Measurements from ENCODE around the gene MGST3.
"Not testable (repeated sequence)": the region's sequence is repeated elsewhere in the genome, so short reads cannot be mapped to it uniquely, and the experiment has no call there.

MGST3 gene

DNA sequence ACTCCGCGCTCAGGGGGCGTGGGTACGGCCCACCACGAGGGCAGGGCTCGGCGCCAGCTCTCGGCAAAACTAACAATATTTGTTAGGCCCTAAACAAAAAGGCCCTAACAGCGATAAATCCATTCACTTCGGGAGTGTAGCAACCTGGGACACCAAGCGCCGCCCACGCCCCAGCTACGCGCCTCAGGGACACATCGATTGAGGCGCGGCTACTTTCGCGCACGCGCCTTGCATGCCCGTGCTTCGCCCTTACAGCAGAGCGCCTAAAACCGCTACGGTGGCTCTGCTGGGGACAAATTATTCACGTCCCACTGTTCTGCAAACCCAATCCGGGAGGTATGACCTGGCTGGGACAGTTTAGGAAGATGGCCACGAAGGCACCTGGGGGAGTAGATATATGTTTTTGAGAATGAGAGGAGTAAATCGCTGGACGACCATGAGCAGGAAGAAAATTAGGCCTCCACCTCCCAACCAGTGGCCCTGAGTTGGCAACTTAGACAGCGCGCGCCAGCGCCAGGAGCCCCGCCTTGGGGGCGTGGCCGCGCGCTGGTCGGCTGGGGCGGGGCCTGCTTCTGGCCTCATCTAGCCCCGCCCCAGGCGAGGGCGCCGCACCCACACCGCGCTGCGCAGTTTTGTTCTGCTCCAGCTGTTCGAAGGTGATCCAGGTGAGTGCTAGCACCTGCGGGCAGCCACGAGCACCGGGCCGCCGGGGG lies at the start of gene MGST3:
Gene MGST3, plus strand, starts transcription at position 606 of the 713 bp plus-strand sequence. CDS start 18,614 bp downstream, outside the sequence.
- peak; percentile 90 for DNase-seq (ENCODE audit: low read depth)

DNA sequence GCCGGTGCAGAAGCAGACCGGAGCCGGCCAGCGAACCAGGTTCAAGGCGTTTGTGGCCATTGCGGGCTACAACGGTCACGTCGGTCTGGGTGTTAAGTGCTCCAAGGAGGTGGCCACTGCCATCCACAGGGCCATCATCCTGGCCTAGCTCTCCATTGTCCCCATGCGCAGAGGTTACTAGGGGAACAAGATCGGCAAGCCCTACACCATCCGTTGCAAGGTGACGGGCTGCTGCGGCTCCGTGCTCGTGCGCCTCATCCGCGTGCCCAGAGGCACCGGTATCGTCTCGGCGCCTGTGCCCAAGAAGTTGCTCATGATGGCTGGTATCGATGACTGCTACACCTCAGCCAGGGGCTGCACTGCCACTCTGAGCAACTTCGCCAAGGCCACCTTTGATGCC lies 49.1 kb upstream of the MGST3 start:
- no peak for DNase-seq (ENCODE audit: low read depth)

DNA sequence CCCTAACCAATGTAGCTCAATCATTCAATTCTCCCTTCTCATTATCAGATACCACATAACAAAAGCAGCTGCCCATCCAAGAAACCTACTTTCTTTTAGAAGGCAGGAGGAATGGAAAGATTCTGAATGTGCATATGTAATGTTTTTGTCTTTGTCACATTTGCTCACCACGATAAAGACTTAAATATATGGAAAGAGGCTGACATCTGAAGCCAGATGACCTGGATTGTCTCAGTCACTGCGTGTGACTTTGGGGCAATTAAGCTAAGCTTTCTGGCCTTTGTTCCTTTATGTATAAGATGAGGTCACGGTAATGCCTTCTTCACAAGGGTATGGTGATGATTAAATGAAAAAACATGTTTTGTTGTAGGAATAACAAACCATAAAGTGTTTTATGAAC lies 44.6 kb upstream of the MGST3 start:
- no peak for DNase-seq (ENCODE audit: low read depth)

DNA sequence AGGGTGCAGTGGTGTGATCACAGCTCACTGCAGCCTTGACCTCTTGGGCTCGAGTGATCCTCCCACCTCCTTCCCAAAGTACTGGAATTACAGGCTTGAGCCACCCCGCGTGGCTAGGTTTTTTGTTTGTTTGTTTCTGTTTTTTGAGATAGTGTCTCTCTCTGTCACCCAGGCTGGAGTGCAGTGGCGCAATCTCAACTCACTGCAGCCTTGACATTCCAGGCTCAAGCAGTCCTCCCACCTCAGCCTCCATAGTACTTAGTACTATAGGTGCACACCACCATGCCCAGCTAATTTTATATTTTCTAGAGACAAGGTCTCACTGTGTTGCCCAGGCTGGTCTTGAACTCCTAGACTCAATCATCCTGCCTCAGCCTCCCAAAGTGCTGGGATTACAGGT lies 39.6 kb upstream of the MGST3 start:
- DNase-seq (ENCODE audit: low read depth) = not testable (repeated sequence)

DNA sequence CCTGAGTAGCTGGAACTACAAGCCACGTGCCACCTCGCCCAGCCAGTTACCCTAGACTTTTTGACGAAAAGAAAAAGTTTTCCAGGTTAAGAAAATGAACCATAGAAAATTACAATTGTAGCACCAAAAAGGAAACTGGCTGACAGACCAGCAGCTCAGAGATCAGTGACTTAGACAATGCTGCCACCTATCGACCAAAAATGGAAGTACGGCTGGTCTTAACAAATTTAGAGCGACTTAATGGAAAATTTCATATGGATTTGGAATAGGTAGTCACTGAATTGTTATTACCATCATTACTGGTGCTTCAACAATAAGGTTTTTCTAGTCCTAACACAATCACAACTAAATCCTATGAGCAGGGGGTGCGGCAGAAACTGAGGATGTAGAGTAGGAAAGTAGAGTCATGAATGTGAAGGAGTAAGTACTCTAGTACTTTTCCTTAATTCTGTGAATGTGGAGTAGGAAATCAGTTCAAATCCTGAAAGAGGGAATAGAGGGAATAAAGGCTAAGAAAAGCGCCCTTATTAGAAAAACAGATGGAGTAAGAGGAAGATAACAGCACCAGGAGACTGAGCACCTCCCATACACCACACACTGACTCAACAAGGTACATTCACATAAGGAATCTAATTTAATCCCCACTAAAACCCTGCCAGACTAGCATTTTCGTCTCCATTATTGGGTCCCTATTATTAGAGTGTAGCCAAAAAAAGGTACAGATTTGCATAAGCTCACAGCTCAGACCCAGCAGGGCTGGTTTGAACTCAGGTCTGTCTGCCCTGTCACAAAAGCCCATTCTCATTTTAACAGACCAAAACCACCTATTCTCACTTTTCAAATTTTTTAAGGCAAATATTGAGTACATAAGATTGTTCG lies 37.9 kb upstream of the MGST3 start:
- peak; percentile 71 for DNase-seq (ENCODE audit: low read depth)

DNA sequence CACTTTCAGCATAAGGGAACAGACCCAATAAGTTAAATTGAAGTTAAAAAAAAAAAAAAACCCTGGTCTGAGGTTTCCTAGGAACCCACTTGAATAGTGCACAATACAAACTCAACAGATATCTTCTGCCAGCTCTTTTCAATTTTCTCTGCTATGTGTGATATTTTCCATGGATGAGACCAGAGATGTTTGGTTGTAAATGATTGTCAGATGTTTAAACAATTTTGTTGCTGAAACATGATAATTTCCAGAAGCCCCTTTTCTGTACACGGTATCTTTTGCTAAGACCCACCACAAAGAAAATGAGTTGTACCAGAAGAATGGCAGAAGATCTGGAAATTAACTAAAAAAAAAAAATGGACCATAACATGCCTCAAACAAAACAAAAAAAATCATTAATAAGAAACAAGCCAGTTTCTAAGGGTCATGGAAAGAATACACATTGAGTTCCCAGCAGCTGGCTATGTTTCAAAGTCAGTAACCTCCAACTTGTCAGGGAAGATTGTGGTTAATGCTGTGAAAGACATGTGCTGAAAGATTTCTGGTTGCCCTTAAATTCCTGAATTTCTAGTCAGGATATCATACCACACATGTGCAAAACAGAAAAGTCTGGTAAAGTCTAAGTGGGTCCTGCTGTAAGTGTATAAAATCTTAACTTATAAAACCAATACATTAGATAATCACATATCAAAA lies 35.6 kb upstream of the MGST3 start:
- DNase-seq (ENCODE audit: low read depth) = no peak

DNA sequence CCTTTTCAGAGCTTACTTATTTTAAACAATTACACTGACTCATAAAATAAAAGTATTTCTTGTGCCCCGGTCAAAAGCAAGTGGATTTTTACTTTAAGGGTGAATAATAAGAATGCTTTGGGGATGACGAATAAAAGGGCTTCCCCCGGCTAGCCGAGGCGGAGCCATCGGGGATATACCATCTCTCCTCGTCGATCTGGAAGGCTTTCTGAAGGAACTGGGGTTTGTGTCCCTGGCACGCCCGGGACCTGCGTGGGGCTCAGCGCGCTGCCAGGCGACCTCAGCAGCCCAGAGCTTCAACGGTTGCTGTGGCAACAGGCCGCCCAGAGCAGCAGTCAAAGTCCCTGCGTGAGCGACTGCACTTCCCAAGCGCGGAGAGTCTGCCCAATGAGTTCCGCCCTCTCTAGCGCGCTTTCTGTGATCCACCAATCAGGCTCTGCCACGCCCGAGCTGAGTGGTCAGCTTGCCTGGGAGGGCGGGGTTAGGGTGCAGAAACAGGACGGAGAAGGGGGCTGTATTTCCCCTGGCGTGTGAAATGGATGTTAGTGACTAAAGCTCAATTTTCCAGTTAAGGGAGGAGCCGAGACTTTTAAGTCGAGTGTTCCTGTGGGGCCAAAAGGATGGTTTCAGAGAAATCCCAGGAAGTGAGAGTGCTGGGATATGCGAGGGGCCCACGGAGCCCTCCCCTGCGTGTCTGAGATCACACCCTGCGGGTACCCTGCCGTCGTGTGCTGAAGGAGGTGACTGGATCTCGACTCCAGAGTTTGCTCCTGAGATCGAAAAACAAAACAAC lies 33.0 kb upstream of the MGST3 start:
- peak; percentile 93 for DNase-seq (ENCODE audit: low read depth)

DNA sequence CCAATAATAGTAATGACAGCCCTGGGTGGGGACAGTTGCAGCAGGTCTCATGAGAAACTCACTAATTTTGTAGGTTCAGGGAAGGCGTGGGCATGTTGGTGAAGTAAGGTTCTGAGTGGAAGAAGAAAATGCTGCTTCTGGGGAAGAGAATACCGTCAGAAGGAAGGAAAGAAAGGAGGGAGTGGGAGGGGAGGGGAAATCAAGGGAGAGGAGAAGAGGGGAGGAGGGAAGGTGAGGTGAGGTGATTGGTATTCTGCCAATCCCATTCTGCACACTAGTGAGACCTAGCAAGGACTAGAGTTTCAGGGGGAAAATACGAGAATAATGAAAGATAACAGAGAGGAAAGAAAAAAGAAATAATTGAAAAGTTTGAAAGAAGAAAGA lies 32.4 kb upstream of the MGST3 start:
- DNase-seq (ENCODE audit: low read depth) = no peak

DNA sequence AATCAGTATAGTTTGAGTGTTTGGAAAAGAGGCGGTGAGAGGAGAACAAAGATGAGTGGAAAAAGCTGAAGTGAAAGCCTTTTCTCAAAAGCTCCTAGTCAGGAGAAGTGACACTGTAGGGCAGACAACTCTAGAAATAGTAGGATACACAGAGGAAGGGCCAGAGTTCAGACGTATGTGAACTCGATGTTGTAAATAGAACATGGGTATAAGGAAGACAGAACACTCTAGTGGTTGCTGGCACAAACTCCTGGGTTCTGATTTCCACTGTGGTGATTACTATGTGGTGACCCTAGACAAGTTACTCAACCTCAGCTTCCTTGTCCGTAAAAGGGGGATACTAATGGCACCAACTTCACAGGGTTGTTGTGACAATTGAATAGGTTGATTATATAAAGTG lies 30.2 kb upstream of the MGST3 start:
- no peak for DNase-seq (ENCODE audit: low read depth)

DNA sequence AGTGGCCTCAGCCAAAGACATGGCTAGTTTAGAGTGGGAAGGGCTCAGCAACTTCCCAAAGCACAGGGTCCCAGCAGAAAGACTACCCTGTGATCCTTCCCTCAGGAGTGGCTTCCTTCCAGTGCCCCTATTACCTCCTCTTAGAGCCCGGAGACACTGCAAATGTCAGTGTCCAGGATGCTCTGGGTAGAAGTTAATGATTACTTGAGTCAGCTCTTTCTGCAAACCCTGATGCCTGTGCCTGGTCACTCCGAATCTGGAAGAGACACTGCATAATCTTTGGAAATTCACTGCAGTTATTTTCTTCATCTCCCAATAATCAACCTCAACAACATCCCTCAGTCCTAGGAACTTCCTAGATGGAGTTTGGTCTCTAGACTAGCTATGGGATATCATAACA lies 27.2 kb upstream of the MGST3 start:
- no peak for DNase-seq (ENCODE audit: low read depth)

DNA sequence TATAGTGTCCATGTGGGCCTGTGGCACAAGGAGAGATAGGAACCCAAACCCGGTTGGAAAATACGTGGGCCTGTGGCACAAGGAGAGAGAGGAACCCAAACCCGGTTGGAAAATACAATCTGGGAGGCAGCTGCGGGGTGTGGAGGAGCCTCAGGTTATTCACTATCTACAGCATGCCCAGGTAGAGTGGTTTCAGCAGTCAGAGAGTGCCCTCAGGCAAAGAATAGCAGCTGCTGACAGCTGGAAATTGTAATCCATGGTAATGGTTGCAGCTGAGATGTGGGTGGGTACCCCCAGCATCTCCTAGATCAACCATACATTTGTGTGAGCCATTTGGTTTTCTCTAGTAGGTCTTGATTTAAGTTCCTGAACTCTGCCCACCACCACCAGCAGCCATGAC lies 25.8 kb upstream of the MGST3 start:
- no peak for DNase-seq (ENCODE audit: low read depth)

DNA sequence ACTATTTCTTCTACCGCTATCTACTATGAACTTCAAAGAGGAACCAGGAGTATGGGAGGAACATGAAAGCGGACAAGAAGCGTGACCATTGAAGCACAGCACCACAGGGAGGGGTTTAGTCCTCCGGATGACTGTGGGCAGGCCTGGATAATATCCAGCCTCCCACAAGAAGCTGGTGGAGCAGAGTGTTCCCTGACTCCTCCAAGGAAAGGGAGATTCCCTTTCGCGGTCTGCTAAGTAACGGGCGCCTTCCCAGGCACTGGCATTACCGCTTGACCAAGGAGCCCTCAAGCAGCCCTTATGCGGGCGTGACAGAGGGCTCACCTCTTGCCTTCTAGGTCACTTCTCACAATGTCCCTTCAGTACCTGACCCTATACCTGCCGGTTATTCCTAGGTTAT lies 24.4 kb upstream of the MGST3 start:
- DNase-seq (ENCODE audit: low read depth) = not testable (repeated sequence)

DNA sequence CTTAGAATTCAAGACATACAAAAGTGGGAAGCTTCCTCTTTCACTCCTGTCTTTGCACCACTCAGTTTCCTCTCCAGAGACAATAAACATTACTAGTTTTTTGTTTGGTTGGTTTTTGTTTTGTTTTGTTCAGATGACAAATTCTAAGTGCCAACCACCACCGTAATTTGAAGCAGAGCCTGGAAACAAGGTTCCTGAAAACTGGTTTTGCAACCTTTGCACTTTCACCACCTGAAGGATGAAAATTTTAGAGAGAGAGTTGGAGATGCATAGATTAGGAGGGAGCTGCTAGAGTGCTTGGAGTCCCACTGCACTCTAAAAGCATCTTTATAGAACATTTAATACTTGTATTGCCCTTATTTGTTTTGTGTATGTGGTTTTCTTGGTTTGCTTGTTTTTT lies 20.2 kb upstream of the MGST3 start:
- DNase-seq (ENCODE audit: low read depth) = no peak

DNA sequence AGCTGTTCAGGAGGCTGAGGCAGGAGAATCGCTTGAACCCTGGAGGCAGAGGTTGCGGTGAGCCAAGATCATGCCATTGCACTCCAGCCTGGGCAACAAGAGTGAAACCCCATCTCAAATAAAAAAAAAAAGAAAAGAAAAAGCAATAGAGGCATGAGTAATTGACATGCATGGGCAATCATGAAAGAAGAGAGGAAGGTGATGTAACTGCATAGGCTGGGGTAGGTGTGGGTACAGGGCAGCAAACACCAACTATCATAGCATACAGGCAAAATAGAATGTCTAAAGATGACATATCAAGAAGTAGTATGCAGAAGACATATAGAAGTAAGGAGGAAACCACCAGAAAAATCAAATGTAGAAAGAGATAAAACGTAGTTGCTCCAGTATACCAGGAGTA lies 19.0 kb upstream of the MGST3 start:
- DNase-seq (ENCODE audit: low read depth) = no peak

DNA sequence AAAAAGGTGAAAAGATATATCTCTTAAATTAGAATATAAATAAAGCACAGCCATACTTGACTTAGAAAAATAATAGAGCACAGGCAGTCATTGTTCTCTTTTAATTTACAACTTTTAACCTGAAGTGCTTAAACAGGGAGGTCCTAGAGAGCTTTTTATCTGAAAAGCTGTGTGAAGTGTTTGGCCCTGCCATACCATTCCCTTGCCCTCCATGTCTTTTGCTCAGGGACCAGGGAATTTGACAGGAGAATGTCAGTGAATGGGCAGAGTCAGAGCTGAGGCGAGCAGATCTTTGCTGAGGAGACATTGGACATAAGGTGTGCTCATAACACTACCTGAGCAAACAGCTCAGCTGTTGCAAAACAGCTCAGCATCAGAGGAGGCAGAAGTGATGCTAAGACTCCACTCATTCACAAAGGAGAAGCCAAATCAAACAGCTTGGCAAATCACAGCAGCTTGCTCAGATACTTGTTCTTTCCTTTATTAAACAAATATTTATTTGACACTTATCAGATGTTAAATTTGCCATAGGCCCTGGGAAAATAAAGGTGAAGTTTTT lies 14.9 kb upstream of the MGST3 start:
- DNase-seq (ENCODE audit: low read depth) = no peak

DNA sequence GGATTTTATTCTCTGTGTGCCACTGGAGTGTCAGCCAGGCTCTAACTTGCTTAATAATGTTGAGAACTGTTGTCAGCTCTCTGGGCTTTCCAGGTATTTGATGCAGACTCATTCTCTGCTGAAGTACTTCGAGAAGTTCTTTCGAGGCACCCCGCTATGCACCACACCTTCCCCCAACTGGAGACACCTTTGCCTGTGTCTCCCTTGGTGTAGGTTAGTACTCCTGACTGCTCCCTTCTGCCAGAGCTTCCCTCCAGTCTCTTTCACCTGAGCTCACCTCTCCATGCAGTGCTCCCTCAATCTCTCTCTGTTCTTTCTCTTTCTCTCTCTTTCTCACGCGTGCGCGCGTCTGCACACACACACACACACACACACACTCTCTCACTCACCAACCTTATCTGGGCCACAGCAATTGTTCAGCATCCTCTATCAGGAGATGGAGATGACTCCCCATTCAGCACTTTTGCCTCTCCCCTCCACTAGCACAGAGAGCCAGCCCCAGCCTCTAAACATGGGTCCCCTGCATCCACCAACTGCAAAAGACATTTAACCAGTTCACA lies 14.0 kb upstream of the MGST3 start:
- DNase-seq (ENCODE audit: low read depth) = no peak

DNA sequence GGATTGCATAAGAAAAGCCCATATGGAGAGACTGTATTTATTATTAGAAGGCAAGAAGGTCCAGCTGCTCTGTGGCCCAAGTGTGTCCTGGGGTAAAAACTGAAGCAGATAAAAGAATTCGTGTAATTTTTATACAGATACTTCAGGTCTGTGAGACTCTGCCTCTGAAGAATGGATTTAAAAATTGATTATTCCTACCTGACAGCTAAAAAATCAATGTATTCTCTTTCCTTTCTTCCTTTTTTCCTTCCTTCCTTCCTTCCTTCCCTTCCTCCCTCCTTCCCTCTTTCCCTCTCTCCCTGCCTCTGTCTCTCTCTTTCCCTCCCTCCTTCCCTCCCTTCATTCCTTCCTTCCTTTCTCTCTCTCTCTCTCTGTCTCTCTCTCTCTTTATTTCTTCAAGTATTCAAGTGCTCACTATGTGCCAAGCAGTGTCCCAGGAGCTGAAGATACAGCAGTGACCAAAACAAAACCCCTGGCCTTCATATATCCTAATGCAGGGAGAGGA lies 11.3 kb upstream of the MGST3 start:
- DNase-seq (ENCODE audit: low read depth) = no peak

DNA sequence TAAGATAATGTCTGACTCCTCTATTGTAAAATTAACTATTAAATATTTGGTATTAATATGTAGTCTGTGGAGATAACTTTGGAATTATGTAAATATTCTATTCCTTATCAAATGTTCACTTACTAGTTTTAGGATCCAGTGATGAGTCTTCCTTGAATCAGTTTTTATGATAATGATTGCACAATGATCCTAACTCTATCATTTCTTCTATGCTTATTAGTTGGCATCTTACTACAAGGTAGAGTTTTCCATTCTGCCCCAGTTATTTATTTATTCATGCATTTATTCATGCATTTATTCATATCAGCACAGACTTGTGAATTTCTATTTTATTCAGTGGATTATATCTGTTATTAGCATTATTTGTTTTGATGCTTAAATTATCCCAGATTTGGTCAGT lies 7.4 kb upstream of the MGST3 start:
- DNase-seq (ENCODE audit: low read depth) = no peak

DNA sequence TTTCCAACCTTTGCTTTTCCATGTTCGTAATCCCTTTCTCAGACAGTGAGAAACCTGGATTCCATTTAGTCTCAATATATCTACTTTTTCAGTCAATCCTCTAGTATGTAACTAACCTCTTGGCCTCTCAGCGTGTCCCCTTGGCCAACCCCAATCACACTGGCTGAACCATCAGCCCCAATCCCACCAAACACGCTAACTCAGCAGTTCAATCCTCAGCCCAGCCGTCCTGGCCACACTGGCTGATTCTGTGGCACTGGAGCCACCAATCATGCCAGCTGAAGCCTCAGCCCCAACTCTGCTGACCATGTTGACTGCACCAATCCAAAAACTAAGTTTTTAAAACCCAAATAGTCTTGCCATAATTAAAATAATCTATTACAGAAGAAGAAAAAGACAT lies 6.6 kb upstream of the MGST3 start:
- DNase-seq (ENCODE audit: low read depth) = no peak

DNA sequence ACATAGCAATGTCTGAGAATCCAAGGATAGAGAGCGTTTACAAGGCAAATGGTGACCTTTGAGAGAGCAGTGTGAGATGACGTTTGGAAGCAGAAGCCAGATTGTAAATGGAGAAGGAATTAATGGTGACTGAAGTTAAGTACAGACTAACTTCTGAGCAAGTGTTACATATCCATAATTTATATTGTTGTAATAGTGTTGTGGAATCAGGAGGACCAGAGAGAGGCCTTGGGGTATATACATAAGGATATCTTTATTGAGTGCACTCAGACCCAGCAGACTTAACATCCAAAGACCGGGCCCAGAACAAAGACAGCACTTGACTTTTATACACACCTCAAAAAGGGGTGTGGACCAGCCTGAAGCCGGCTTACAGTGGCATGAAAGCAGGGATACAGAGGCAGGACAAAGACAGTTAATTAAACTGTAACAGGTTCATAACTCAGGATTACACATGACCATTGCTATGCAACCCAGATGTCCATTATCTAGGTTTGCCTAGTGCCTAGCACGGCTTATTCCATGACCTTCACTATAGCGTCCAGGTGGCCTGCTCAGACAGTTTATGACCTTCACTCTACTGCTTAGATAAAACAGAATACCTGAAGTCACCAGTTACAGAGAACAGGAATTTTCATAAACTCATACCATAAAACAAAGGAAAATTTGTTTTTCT lies 2.7 kb upstream of the MGST3 start:
- DNase-seq (ENCODE audit: low read depth) = no peak

DNA sequence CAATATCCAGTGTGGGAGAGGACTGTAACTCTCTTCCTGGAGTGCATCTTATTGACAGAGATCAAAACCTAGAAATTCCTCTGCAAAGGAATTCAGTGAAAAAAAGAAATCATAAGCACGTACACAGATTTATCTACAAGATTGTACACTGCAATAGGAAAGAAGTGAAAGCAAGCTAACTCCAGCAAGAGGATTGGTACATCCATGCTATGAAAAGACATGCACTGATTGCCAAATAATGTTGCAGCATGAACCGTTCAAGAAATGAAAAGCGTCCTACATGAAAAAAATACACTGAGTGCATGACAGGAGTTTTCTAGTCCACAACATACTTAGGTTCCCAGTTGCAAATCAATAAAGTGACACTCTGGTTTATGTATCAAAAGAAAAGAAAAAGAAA lies 1.9 kb upstream of the MGST3 start:
- DNase-seq (ENCODE audit: low read depth) = no peak

All from activated T-cell treated with anti-CD3 and anti-CD28 coated beads for 24 hours (primary cell).